ENCODE results near the gene ALMS1. TPM values are rescaled to one million over a fixed set of nuclear protein-coding genes. Genes with fewer than 3 reads are reported as not detected.
"Not testable (repeated sequence)": the region's sequence is repeated elsewhere in the genome, so short reads cannot be mapped to it uniquely, and the experiment has no call there.

ALMS1 gene
- total and polyA plus RNA-seq, 3 donors from 2014 or later, result 73.5 to 201 (median 128) TPM

DNA sequence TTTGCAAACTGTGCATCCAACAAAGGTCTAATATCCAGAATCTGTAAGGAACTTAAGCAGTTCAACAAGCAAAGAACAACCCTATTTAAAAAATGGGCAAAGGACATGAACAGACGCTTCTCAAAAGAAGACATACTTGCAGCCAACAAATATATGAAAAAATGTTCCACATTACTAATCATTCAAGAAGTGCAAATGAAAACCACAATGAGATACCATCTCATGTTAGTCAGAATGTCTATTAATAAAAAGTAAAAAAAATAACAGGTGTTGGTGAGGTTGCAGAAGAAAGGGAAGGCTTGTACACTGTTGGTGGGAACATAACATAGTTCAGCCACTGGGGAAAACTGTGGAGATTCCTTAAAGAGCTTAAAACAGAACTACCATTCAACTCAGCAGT lies 130.4 kb downstream of the ALMS1 start:
- no peaks in the 10 kb centered on the region for H3K9me3 ChIP-seq

GRCh38 chr2:73528688-73529087 lies 143.1 kb downstream of the ALMS1 start:
- Histone ChIP-seq H3K27ac (no peak overlapping the region), H3K4me3 (no peak overlapping the region), H3K9me3 (no peaks in the 10 kb centered on the region), H3K4me1 (no peaks in the 10 kb centered on the region), H3K27me3 (no peaks in the 10 kb centered on the region), H3K36me3 (ENCODE audit: low read depth, missing control alignments) (no peaks in the 10 kb centered on the region)
- 89 to 100% methylated on average over 1 of the region's 1 CpG for WGBS, 2 donors
- intact Hi-C loops (cut with DNase I; ENCODE audit: low total_unique reads), result no loop called here
- TF ChIP-seq, protein P1, sequence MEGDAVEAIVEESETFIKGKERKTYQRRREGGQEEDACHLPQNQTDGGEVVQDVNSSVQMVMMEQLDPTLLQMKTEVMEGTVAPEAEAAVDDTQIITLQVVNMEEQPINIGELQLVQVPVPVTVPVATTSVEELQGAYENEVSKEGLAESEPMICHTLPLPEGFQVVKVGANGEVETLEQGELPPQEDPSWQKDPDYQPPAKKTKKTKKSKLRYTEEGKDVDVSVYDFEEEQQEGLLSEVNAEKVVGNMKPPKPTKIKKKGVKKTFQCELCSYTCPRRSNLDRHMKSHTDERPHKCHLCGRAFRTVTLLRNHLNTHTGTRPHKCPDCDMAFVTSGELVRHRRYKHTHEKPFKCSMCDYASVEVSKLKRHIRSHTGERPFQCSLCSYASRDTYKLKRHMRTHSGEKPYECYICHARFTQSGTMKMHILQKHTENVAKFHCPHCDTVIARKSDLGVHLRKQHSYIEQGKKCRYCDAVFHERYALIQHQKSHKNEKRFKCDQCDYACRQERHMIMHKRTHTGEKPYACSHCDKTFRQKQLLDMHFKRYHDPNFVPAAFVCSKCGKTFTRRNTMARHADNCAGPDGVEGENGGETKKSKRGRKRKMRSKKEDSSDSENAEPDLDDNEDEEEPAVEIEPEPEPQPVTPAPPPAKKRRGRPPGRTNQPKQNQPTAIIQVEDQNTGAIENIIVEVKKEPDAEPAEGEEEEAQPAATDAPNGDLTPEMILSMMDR (IDR thresholded peaks at IDR 0.05), result no peak
- TF ChIP-seq POLR2A (IDR thresholded peaks at IDR 0.05), result no peak
- DNase-seq, result no peak

More for the DNA sequence above, 130.4 kb downstream of the ALMS1 start:
- no peak overlapping the region for H3K4me3 ChIP-seq
- no peak overlapping the region for H3K27ac ChIP-seq
- TF ChIP-seq, protein P1 (IDR thresholded peaks at IDR 0.05), result no peak
- no peak for TF ChIP-seq POLR2A (IDR thresholded peaks at IDR 0.05)
- no peaks in the 10 kb centered on the region for H3K4me1 ChIP-seq
- 94 to 97% methylated on average over 1 of the region's 1 CpG for WGBS, 2 donors
- intact Hi-C loops (cut with DNase I; ENCODE audit: low total_unique reads), result no loop called here
- DNase-seq, result no peak
- H3K27me3 ChIP-seq, result no peaks in the 10 kb centered on the region
- H3K36me3 ChIP-seq (ENCODE audit: low read depth, missing control alignments), result no peaks in the 10 kb centered on the region

GRCh38 chr2:73530773-73531172 lies 145.1 kb downstream of the ALMS1 start:
- WGBS, 2 donors, result 96 to 99% methylated on average over 4 of the region's 4 CpGs
- H3K27ac ChIP-seq, result not testable (repeated sequence)

GRCh38 chr2:73532381-73532780 lies 146.7 kb downstream of the ALMS1 start:
- no peak overlapping the region for H3K27ac ChIP-seq
- TF ChIP-seq POLR2A (IDR thresholded peaks at IDR 0.05), result no peak
- TF ChIP-seq, protein P1 (IDR thresholded peaks at IDR 0.05), result no peak
- DNase-seq, result no peak
- H3K4me1 ChIP-seq, result no peaks in the 10 kb centered on the region
- intact Hi-C loops (cut with DNase I; ENCODE audit: low total_unique reads), result no loop called here
- H3K27me3 ChIP-seq, result no peaks in the 10 kb centered on the region
- no peaks in the 10 kb centered on the region for H3K36me3 ChIP-seq (ENCODE audit: low read depth, missing control alignments)
- H3K9me3 ChIP-seq, result no peaks in the 10 kb centered on the region
- WGBS, 2 donors, result 89 to 100% methylated on average over 1 of the region's 1 CpG
- H3K4me3 ChIP-seq, result no peak overlapping the region

More at GRCh38 chr2:73530773-73531172, 145.1 kb downstream of the ALMS1 start:
- DNase-seq; H3K27me3 ChIP-seq; H3K36me3 ChIP-seq (ENCODE audit: low read depth, missing control alignments); H3K4me1 ChIP-seq; intact Hi-C loops (cut with DNase I; ENCODE audit: low total_unique reads); H3K9me3 ChIP-seq; H3K4me3 ChIP-seq: not testable (repeated sequence)

- no peaks in the 10 kb centered on the region for H3K9me3 ChIP-seq
- no peak overlapping the region for H3K4me3 ChIP-seq
- H3K4me1 ChIP-seq, result no peaks in the 10 kb centered on the region
- no peak for DNase-seq
- 68 to 72% methylated on average over 6 of the region's 6 CpGs for WGBS, 2 donors
- intact Hi-C loops (cut with DNase I; ENCODE audit: low total_unique reads), result no loop called here
- H3K27ac ChIP-seq, result no peak overlapping the region
- TF ChIP-seq POLR2A (IDR thresholded peaks at IDR 0.05), result no peak
- TF ChIP-seq, protein P1 (IDR thresholded peaks at IDR 0.05), result no peak
- H3K36me3 ChIP-seq (ENCODE audit: low read depth, missing control alignments), result no peaks in the 10 kb centered on the region
- no peaks in the 10 kb centered on the region for H3K27me3 ChIP-seq
Measured at GRCh38 chr2:73536133-73536840, 150.7 kb downstream of the ALMS1 start.

GRCh38 chr2:73560875-73561274 lies 175.2 kb downstream of the ALMS1 start:
- WGBS, 2 donors, result 62 to 73% methylated on average over 5 of the region's 5 CpGs
- H3K4me3 ChIP-seq; H3K27me3 ChIP-seq; intact Hi-C loops (cut with DNase I; ENCODE audit: low total_unique reads); H3K4me1 ChIP-seq; H3K36me3 ChIP-seq (ENCODE audit: low read depth, missing control alignments); H3K9me3 ChIP-seq: not testable (repeated sequence)
- peak overlapping the region in 1 of 2 donors; percentile 19 for H3K27ac ChIP-seq
- DNase-seq, result peak; percentile 57
